Measurements from ENCODE around the gene CD200R1L.

Gene CD200R1L

DNA sequence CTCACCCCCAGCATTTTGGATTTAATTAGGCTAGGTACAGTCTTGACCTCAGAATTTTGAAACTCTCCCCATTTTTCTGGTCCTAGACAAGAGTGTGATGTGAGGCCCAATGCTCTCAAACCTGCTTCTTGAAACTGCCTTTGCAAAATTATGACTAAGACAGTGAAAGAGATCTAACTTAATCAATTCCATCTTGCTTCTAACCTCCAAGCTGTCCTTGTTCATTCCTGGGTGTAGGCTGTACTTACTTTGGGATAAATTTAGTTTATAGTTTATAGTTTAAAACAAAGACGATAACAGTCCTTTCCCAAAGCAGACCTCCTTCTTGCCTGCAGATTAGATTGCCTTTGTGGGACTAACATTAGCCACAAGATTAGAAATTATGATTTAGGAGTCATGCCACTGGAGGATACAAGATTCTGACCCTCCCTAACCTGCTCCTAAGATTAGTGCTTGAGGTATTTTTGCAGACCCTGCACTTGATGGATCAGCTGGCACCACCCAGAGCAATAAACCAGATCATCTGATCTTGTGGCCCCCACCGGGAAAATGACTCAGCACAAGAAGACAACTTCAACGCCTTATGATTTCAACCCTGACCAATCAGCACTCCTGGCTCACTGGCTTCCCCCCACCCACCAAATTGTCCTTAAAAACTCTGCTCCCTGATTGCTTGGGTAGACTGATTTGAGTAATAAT lies 59.6 kb downstream of the CD200R1L start:
- DNase-seq (ENCODE audit: low spot score), result no peak

DNA sequence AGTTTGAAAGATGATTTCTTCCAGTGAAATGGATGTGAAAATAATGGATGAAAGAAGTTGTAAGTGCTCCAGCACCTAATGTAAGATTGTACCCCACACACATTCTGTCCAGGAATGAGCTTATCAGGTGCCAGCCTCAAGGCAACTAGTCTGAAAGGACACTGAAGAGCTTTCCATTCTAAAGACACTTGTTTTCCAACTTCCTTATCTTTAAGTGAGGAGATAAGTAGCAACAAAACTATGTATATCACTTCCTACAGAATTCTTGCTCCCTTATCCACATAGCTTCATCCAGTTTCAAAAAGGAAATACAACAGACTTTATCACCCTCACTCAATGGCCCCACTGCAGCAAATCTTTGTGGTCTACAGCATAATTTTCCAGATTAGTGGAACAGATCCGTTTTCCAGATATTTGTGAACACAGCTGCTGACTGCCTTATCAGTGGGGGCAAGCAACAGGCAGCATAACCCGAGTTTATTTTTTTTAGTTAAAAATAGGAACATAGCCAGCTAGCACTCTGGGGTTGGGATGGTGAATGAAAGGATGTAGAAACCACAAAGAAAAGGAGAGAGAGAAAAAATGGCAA lies 60.6 kb downstream of the CD200R1L start:
- DNase-seq (ENCODE audit: low spot score), result no peak

GRCh38 chr3:112785321-112786001 lies 61.2 kb downstream of the CD200R1L start:
- DNase-seq (ENCODE audit: low spot score), result no peak

GRCh38 chr3:112782491-112782890 lies 64.2 kb downstream of the CD200R1L start:
- no peak for DNase-seq (ENCODE audit: low spot score)

- DNase-seq (ENCODE audit: low spot score), result no peak
Observed at GRCh38 chr3:112781599-112781998, 65.1 kb downstream of the CD200R1L start.

DNA sequence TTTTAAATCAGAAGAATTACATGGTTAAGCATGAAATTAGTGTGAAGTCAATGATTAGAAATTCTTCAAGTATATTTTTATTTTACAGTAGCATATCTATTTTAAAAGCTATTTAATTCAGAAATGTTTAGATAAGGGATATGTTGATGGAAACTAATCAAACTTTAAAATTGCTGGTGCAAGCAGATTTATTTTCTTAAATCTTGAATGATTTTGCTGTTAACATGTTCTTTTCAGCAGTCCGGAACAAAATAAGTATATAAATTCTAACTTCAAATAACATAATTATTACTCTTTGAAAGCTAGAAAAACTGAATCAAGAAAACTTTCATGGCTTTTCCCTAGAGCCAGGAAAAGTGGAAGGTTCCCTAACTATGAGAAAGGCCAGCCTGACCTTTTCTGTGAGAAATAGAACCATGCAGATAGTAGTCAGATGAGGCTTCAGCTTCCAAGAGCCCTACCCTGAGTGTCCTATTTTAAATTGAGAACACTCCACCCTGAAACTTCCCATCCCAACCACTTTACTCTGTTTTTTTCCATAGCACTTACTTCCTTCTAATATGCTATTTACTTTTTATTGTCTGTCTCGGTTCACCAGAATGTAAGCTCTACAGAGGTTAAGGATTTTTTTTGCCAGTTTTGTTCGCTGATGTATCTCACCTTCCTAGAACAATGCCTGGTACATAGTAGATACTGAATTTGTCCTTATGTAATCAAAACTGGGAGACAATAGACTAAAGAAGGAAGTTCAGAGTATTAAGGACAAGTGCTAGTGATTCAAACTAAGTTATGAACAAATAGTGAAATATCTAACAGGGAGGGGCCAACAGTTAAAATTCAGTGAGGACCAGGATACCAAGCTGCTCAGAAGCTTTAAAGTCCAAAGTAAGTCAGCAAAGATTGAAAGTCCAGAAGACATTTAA lies 66.8 kb downstream of the CD200R1L start:
- DNase-seq (ENCODE audit: low spot score), result no peak

- no peak for DNase-seq (ENCODE audit: low spot score)
Observed at GRCh38 chr3:112779011-112779410, 67.7 kb downstream of the CD200R1L start.

DNA sequence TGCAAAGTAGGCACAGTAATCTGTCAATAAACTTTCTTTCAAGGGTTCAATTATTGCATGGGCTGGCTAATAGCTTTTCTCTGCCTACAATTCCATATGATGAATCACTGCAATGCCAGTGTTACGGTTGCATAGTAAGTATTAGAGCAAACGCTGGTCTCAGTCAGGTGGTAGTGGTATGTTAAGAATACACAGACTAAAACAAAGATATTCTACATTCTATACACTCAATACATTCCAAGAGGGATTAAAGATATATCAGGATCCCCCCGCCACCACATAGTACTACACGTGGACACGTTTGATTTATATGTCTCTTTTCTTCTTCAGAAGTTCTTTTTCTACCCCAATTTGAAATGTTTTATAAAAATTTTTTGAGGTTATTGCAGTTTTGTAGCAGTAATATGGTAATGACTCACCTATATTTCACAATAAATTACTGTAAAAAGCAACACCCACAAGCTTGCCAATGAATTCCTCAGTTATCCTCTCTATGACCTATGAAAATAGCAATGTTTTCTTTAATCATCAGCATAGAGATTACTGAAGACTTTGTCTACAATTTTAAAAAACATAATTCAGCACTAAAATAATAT lies 68.2 kb downstream of the CD200R1L start:
- DNase-seq (ENCODE audit: low spot score), result no peak

GRCh38 chr3:112777811-112778210 lies 68.9 kb downstream of the CD200R1L start:
- no peak for DNase-seq (ENCODE audit: low spot score)

- no peak for DNase-seq (ENCODE audit: low spot score)
Observed at GRCh38 chr3:112776836-112777235, 69.8 kb downstream of the CD200R1L start.

GRCh38 chr3:112776000-112776399 lies 70.7 kb downstream of the CD200R1L start:
- peak; percentile 6 for DNase-seq (ENCODE audit: low spot score)

- DNase-seq (ENCODE audit: low spot score), result no peak
Observed at GRCh38 chr3:112775011-112775742, 71.5 kb downstream of the CD200R1L start.

DNA sequence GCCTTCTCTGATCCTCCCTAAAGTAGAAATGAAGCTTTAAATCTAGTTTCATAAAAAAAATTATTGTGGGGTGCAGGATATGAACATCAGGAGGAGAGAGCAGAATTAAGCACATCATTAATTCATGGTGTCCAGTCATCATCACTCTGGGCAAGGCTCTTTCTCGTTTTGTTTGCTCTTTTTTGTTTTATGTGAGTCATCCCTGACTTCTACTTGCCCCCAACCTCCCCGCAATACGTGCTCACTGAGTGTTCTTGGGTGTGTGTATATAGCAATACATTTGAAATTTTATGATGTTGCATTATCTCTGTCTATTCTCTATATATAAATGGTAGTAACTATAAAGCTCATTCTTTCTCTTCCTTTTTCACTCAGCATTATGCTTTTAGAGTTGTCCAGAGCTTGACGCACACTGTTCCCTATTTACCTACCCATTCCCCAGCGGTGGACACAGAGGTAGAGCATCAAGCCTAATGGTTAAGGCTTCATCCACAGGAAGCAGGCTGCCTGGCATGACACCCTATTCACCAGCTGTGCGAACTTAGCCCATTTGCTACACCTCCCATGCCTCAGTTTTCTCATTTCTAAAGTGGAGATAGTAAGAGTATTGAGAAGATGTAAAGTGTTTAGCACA lies 72.3 kb downstream of the CD200R1L start:
- DNase-seq (ENCODE audit: low spot score), result peak; percentile 31

DNA sequence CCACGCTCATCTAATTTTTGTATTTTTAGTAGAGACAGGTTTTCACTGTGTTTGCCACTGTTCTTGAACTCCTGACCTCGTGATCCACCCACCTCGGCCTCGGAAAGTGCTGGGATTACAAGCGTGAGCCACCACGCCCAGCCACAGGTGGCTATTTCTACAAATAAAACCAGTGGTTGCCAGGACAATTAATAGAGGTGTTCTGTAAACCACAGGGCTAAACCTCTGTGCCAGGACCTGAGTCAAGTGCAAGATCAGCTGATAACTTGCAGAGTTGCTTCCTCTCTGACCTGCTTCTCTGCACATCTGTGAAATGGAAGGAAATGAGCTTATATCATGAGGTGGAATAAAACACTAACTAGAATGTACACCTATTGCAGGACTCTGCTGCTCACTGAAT lies 72.8 kb downstream of the CD200R1L start:
- peak; percentile 65 for DNase-seq (ENCODE audit: low spot score)

DNA sequence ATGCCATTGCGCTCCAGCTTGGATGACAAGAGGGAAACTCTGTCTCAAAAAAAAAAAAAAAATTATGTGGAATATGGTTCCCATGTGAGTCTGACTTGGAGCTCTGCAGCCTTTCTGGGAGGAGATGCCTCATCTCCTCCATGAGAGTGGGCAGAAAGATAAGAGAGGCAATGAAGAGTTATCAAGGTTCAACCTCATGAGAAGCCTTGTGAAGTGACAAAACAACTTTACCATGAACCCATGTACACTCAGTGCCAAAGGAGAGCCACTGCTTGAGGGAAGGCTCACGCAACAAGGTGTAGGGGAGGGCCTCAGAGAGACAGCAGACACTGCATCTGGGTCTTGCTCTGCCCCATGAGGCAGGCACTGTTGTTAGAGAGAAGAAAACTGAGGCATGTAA lies 75.7 kb downstream of the CD200R1L start:
- no peak for DNase-seq (ENCODE audit: low spot score)

- DNase-seq (ENCODE audit: low spot score), result no peak
Observed at GRCh38 chr3:112770032-112770626, 76.5 kb downstream of the CD200R1L start.

DNA sequence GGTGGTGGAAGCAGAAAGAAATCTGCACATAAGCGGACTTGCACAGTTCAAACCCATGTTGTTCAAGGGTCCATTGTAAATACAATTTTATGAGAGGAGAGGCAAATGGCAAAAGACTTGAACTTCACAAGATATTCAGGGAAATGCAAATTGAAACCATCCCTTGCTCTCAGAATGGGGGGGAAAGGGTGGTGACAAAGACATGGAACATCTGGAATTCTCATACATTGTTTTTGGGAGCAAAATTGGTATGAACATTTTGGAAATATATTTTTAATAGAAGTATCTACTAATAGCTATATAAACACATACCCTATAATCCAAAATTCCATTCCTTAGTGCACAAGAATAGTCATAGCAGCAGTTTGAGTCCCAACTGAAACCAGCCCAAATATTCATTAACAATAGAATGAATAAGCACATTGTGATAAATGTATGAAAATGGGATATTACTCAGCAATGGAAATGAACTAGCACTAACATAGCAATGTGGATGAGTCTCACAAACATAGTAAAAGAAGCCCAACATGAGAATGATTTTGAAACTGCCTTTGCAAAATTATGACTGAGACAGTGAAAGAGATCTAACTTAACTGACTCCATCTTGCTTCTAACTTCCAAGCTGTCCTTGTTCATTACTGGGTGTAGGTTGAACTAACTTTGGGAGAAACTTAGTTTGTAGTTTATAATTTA lies 77.2 kb downstream of the CD200R1L start:
- DNase-seq (ENCODE audit: low spot score), result no peak

GRCh38 chr3:112767777-112768176 lies 78.9 kb downstream of the CD200R1L start:
- DNase-seq (ENCODE audit: low spot score), result no peak

GRCh38 chr3:112767177-112767576 lies 79.5 kb downstream of the CD200R1L start:
- DNase-seq (ENCODE audit: low spot score), result no peak

Data from CD4-positive, alpha-beta T cell treated with Interleukin-15 for 4 hours (primary cell).